Myocyte (in vitro differentiated cells): ENCODE results near the gene FUT7. TPM values are rescaled to one million over a fixed set of nuclear protein-coding genes. Genes with fewer than 3 reads are reported as not detected.
"Not testable (repeated sequence)": the region's sequence is repeated elsewhere in the genome, so short reads cannot be mapped to it uniquely, and the experiment has no call there.

ENCODE experiments used
- DNase-seq: peaks from one replicate; pipeline ENCODE4 v3.0.0-alpha.2; 2012; ENCODE audit warnings: low read depth
- total RNA-seq: library from RNA; depleted of rRNA; stranded (reverse); fragments of >200 nt; gene quantifications from 2 replicates; pipeline ENCODE4 v1.2.3, GENCODE V29; 2014

The FUT7 gene
- total RNA-seq, 1 donor from 2014 or later = not detected

DNA sequence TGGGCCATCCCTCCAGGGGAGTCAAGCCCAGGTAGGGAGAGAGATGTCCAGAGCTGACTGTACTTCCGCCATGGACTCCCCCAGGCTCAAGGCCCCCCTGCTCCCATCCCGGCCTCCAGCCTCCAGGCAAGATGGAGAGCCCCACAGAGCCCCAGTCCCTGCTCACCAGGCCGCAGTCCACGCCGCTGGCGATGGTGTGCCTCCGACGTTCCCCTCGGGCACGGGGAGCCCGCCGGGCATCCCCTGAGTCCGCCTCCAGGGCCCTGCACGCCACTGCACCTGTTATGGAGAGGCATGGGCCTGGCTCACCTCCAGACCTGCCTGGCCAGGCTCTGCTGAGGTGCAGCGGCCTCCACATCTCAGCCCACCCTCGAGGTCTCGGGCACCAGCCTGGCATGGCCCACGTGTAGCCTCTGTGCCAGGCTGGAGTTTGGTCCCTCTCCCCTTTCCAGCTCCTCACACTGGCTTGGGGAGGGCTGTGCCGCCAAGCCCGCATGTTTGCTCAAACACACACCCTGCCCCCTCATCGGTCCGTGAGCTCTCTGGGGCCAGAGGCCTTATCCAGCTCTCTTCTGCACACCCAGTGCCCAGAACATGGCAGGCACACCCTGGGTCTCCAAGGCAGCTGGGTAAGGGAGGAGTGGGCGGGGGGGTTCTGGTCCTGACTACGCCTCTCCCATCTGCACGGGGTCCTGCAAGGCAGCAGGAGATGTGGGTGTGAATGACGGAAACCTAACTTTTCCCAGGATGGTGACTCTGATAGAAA is 34.4 kb upstream of the FUT7 start:
- DNase-seq = no peak

- no peak for DNase-seq
These were observed 33.6 kb upstream of the FUT7 start for GRCh38 chr9:137065336-137065967.

DNA sequence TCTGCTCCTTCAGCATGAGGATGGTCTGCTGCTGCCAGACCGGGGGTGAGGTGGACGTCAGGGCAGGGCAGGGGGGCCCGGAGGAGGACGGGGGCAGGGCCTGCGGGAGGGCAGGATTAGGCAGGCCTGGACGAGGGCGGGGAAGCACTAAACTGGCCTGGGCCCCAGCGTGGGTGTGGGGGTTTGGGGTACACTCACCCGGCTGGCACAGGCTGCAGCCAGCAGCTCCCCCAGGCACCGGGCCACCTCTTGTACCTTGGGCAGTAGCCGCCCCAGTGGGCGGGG is 32.9 kb upstream of the FUT7 start:
- no peak for DNase-seq

DNA sequence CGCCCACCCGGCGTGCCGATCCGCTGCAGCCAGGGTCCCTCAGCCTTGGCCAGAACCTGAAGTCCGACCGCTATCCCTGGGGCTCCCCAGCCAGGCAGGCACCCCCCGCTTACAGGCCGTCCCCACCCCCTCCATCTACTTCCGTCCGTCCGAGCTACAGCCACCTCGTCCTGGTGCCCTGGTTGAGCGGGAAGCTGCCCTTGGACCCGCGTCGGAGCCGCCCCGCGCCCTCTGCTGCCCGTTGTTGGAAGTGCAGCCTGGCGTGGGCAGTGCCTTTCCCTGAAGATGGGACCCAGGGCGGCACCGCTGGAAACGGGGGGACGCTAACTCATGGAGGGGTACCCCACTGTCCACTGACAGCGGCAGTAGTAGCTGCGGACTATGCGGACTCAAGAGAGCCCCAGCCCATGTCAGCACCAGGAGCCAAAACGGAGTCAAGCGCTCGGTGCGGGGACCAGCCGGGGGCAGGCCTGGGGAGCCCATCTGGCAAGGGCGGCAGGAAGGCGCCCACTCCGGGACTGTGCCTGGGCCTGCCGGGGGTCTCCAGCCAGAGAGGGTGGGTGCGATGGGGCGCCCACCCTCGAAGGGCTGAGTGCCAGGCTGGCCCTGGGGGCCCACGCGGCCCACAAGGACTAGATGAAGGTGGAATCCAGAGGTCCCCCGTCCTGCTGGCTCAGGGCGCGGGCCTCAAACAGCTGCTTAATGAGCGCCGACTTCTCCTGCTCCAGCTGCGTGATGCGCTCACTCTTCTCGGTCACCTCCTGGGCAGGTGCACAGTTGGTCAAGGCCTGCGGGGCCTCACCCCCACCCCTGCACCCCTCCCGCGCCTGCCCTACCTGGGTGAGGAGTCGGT is 32.4 kb upstream of the FUT7 start:
- peak; percentile 52 for DNase-seq

DNA sequence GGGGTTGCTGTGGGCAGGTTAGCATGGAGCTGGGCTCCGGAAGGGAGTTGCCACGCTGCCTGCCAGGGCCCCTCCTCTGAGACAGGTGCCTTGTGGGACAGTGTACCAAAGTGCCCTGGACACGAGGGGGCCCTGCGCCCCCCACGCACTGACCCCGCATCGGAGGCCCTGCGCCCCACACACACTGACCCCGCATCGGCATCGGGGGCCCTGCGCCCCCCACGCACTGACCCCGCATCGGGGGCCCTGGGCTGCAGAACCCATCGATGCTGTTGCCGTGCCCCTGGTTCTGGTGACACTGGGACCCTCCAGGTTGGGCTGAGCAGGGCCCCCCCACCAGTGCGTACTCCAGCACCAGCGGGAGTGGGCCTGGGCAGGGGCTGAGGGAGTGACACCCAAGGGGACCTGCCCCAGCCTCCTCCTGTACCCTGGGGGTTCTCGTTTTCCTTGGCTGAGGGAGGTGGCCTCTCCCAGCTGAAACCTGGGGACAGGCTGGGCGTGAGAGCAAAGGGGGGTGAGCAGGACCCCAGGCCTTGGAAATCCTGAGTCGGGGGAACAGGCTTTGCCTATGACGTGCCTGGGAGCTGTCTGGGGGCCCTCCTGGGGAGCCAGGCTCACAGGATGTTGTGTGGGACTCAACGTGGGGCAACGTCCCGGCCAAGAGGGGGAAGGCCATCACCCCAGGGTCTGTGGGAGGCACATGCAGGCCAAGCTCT is 31.6 kb upstream of the FUT7 start:
- DNase-seq = no peak

DNA sequence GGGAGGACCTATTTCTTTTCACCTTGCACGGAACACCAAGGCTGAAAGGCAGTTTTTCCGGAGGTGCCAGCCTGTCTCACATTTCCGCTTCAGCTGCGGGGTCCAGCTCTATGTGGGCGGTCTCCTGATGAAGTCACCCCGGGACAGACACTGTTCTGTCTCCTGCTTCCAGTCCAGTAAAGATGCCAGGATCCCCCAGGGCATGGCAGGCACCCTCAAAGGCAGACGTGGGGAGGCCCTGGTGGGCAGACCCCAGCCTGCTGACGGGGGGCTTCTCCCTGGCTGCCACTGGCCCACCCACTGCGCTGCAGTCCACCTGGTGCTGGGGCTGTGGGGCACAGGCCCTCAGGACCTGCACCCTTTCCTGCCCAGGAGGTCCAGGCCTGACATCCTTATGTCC is 30.9 kb upstream of the FUT7 start:
- not testable (repeated sequence) for DNase-seq

DNA sequence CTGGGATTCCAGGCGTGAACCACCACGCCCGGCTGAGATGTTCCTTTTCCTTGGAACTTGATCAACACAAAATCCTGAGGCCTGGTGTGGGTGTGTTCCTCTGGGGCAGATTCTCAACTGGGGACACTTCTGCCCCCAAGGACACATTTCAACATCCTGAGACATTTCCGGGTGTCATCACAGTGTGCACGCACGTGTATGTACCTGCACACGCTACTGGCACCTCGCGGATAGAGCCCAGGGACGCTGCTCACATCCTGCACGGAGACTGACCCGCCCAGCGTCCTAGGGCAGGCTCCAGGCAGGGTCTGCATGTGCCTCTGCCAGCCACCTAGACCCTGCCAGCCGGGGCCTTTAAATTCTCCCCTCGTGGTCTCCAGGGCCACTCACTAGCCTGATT is 30.5 kb upstream of the FUT7 start:
- no peak for DNase-seq

DNA sequence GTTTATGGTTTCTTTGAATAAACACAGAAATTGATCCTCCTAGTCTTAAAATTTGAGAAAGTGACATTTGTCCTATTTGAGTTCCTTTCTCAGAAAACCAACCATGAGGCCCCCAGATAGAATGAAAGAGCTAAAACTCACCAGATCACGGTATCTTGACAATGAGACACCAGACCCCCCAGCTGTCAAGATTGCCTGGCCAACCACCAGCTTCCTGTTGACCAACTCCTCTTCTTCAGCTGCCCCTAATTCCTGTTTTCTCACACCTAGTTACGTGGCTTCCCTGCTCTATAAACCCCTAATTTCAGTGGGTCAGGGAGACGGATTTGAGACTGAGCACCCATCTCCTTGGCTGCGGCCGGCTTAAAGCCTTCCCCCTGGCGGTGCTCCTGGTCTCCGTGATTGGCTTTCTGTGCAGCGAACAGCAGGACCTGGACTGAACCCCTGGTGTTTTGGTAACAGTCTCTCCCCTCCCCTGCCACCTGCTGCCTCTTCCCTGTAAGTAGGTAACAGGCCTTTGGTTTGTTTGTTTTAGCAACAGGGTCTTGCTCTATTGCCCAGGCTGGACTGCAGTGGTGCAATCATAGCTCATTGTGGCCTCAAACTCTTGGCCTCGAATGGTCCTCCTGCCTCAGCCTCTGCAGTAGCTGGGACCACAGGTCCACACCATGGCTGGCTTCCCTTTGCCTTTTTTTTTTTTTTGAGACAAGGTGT is 26.8 kb upstream of the FUT7 start:
- DNase-seq = peak; percentile 33

DNA sequence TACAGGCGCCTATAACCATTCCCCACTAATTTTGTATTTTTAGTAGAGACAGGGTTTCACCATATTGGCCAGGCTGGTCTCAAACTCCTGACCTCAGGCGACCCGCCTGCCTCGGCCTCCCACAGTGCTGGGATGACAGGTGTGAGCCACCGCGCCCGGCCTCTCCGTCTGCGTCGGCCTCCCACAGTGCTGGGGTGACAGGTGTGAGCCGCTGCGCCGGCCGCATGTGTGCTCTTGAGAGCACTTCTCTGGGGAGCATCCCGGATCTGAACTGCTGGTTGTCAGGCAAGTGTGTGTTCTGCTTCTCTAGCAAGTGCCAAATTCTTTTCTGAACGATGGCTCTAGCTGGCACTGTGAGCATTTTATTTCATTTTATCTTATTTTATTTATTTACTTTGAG is 25.7 kb upstream of the FUT7 start:
- DNase-seq = peak; percentile 84

DNA sequence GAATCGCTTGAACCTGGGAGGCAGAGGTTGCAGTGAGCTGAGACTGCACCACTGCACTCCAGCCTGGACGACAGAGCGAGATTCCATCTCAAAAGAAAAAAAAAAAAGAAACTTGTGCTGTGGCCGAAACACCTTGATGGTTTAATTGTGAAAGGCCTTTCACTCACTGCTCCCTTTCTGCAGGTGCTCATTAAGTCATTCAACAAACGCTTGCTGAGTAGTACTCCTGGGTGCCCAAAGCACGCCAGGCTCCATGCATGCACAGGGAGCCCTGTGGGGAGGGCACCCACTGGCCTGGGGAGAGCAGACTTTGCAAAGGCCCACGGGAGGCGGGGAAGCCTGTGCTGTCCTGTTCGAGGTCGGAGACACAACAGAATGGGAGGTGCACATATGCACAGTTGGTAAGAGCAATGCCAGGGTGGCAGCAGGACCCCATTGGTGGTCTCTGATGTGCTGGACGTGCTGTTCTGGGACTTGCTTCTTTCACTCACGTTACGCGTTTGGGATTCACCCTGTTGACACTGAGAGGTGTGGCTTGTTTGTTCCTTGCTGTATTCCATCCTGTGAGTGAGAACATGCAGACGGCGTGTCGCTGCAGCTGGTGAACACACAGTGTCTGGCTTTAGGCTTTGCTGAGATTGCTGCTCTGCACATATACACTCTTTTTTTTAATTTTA is 25.0 kb upstream of the FUT7 start:
- DNase-seq = peak; percentile 17

- DNase-seq = peak; percentile 52
These were observed 23.8 kb upstream of the FUT7 start for GRCh38 chr9:137055385-137056364.

GRCh38 chr9:137054932-137055384 is 23.1 kb upstream of the FUT7 start:
- no peak for DNase-seq

- DNase-seq = no peak
These were observed 22.4 kb upstream of the FUT7 start, which contains the start of gene ENTPD2 for GRCh38 chr9:137053944-137054931. TSS of gene ENTPD2 (minus strand) at chr9:137054061. CDS start at chr9:137053997, 64 bp downstream.

- DNase-seq = no peak
These were observed 21.4 kb upstream of the FUT7 start for GRCh38 chr9:137052998-137053943.

- no peak for DNase-seq
These were observed 20.4 kb upstream of the FUT7 start for GRCh38 chr9:137052293-137052692.

- DNase-seq = no peak
These were observed 19.3 kb upstream of the FUT7 start for GRCh38 chr9:137051145-137051724.
